Stomach smooth muscle (tissue), 2 donors: ENCODE measurements around the gene ACOT12.
"Not testable (repeated sequence)": the region's sequence is repeated elsewhere in the genome, so short reads cannot be mapped to it uniquely, and the experiment has no call there.

Experiments
- H3K27ac ChIP-seq: one replicate; pipeline ENCODE4 v1.7.0; 2013; ENCODE audit warnings: mild to moderate bottlenecking, low read length, inconsistent platforms
- H3K27me3 ChIP-seq, 2 donors: one replicate each; pipeline ENCODE4 v1.7.0; 2013; ENCODE audit warnings: low read length in 2 of 2; ENCODE audit not compliant: insufficient read depth in 2 of 2, control insufficient read depth in 1 of 2
- H3K36me3 ChIP-seq, 2 donors: one replicate each; pipeline ENCODE4 v1.7.0; 2013; ENCODE audit warnings: low read length in 2 of 2; ENCODE audit not compliant: control insufficient read depth in 2 of 2, insufficient read depth in 2 of 2
- H3K4me1 ChIP-seq: one replicate; pipeline ENCODE4 v1.7.0; 2013; ENCODE audit warnings: low read length; ENCODE audit not compliant: control insufficient read depth, insufficient read depth
- H3K4me3 ChIP-seq, 2 donors: one replicate each; pipeline ENCODE4 v1.7.0; 2013; ENCODE audit warnings: low read length in 2 of 2
- H3K9ac ChIP-seq, 2 donors: one replicate each; pipeline ENCODE4 v1.7.0; 2013; ENCODE audit warnings: low read length in 2 of 2, mild to moderate bottlenecking in 1 of 2
- H3K9me3 ChIP-seq, 2 donors: one replicate each; pipeline ENCODE4 v1.7.0; 2013; ENCODE audit warnings: low read length in 2 of 2; ENCODE audit not compliant: control insufficient read depth in 2 of 2
- donor health status: healthy.
- donor health status: Pancreatic carcinoma.

The ACOT12 gene

DNA sequence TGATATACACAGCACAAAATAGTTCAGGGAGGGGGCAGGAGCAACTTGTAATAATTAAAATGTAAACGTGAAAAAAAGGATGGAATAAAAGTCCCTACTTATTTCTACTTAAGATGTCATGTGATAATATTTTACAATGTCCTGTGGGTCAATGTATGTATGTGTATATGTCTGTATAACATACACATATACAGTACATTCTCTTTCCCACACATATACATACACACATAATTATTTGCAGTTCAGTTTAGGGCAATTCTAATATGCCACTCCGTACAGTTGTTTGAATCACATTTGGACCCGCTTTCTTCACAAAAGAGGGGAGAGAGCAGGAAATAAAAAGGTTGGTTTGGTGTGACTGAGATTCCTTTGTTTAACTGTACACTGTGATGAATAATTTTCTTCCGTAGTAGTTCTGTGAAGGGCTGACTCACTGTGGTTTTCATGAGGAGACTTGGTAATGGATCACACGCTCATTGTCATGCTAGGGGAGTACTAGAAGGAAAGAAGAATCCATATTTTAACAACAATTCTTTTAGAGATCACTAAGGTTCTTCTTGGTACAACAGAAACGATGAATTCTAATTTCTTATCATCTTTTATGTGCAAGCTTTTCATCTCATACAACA is 26.2 kb upstream of the ACOT12 start:
- no peak overlapping the region for H3K9ac ChIP-seq
- H3K27ac ChIP-seq, result no peak overlapping the region
- H3K9me3 ChIP-seq, result no peaks in the 10 kb centered on the region
- H3K27me3 ChIP-seq, result no peaks in the 10 kb centered on the region
- H3K4me1 ChIP-seq, result no peaks in the 10 kb centered on the region
- H3K36me3 ChIP-seq, result peaks cover 0 to 19% of the 10 kb centered on the region in 2 donors
- H3K4me3 ChIP-seq, result no peak overlapping the region

DNA sequence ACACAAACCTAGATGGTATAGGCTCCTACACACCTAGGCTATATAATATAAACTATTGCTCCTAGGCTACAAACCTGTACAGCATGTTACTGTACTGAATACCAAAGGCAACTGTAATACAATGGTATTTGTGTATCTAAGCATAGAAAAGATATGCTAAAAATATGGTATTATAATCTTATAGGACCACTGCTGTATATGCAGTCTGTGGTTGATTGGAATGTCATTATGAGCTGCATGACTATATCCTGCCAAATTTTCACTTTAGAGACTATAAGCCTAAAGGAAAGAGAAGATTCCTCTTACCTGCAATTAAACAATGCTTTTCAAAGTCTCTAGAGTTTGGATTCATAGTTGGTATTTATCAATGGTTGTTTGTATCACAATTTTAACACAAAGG is 24.7 kb upstream of the ACOT12 start:
- no peak overlapping the region for H3K9ac ChIP-seq
- H3K36me3 ChIP-seq, result peaks cover 0 to 19% of the 10 kb centered on the region in 2 donors
- H3K4me1 ChIP-seq, result no peaks in the 10 kb centered on the region
- no peaks in the 10 kb centered on the region for H3K27me3 ChIP-seq
- H3K9me3 ChIP-seq, result no peaks in the 10 kb centered on the region
- H3K4me3 ChIP-seq, result no peak overlapping the region
- H3K27ac ChIP-seq, result no peak overlapping the region

GRCh38 chr5:81417052-81417451 is 23.1 kb upstream of the ACOT12 start:
- peaks cover 0 to 22% of the 10 kb centered on the region in 2 donors for H3K36me3 ChIP-seq

GRCh38 chr5:81409896-81410295 is 16.0 kb upstream of the ACOT12 start:
- H3K36me3 ChIP-seq, result peaks cover 3 to 10% of the 10 kb centered on the region in 2 donors
- H3K27ac ChIP-seq, result no peak overlapping the region
- H3K9me3 ChIP-seq, result no peaks in the 10 kb centered on the region
- H3K4me1 ChIP-seq, result no peaks in the 10 kb centered on the region
- H3K27me3 ChIP-seq, result no peaks in the 10 kb centered on the region
- H3K9ac ChIP-seq, result no peak overlapping the region
- H3K4me3 ChIP-seq, result no peak overlapping the region

More at GRCh38 chr5:81417052-81417451, 23.1 kb upstream of the ACOT12 start:
- Histone ChIP-seq H3K4me1 (no peaks in the 10 kb centered on the region), H3K9ac (no peak overlapping the region), H3K9me3 (no peaks in the 10 kb centered on the region), H3K27ac (no peak overlapping the region), H3K4me3 (no peak overlapping the region), H3K27me3 (no peaks in the 10 kb centered on the region)

- Histone ChIP-seq H3K27ac (no peak overlapping the region), H3K4me3 (no peak overlapping the region), H3K36me3 (peaks cover 3 to 10% of the 10 kb centered on the region in 2 donors), H3K27me3 (no peaks in the 10 kb centered on the region), H3K9me3 (no peaks in the 10 kb centered on the region), H3K9ac (no peak overlapping the region), H3K4me1 (no peaks in the 10 kb centered on the region)
Observed at GRCh38 chr5:81409361-81409760, 15.4 kb upstream of the ACOT12 start.

GRCh38 chr5:81408496-81408895 is 14.6 kb upstream of the ACOT12 start:
- no peak overlapping the region for H3K27ac ChIP-seq
- no peaks in the 10 kb centered on the region for H3K27me3 ChIP-seq
- no peaks in the 10 kb centered on the region for H3K4me1 ChIP-seq
- H3K4me3 ChIP-seq, result no peak overlapping the region
- H3K9ac ChIP-seq, result no peak overlapping the region
- H3K9me3 ChIP-seq, result no peaks in the 10 kb centered on the region
- peaks cover 3 to 10% of the 10 kb centered on the region in 2 donors for H3K36me3 ChIP-seq

DNA sequence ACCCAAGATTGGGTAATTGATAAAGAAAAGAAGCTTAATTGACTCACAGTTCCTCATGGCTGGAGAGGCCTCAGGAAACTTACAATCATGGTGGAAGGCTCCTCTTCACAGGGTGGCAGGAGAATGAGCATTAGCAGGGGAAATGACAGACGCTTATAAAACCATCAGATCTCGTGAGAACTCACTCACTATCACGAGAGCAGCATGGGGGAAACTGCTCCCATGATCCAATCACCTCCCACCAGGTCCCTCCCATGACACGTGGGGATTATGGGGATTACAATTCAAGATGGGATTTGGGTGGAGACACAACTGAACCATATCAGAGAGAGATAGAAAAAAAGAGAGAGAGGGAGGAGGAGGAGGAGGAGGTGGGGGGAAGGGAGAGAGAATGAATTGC is 13.9 kb upstream of the ACOT12 start:
- H3K4me1 ChIP-seq, H3K27me3 ChIP-seq, H3K9me3 ChIP-seq, H3K9ac ChIP-seq, H3K4me3 ChIP-seq, H3K27ac ChIP-seq: not testable (repeated sequence)
- H3K36me3 ChIP-seq, result peaks cover 3 to 10% of the 10 kb centered on the region in 2 donors

- peaks cover 3 to 7% of the 10 kb centered on the region in 2 donors for H3K36me3 ChIP-seq
- H3K4me1 ChIP-seq, result no peaks in the 10 kb centered on the region
- H3K4me3 ChIP-seq, result no peak overlapping the region
- no peaks in the 10 kb centered on the region for H3K27me3 ChIP-seq
- H3K9me3 ChIP-seq, result no peaks in the 10 kb centered on the region
- no peak overlapping the region for H3K9ac ChIP-seq
- H3K27ac ChIP-seq, result no peak overlapping the region
Observed at GRCh38 chr5:81405126-81405891, 11.4 kb upstream of the ACOT12 start.

DNA sequence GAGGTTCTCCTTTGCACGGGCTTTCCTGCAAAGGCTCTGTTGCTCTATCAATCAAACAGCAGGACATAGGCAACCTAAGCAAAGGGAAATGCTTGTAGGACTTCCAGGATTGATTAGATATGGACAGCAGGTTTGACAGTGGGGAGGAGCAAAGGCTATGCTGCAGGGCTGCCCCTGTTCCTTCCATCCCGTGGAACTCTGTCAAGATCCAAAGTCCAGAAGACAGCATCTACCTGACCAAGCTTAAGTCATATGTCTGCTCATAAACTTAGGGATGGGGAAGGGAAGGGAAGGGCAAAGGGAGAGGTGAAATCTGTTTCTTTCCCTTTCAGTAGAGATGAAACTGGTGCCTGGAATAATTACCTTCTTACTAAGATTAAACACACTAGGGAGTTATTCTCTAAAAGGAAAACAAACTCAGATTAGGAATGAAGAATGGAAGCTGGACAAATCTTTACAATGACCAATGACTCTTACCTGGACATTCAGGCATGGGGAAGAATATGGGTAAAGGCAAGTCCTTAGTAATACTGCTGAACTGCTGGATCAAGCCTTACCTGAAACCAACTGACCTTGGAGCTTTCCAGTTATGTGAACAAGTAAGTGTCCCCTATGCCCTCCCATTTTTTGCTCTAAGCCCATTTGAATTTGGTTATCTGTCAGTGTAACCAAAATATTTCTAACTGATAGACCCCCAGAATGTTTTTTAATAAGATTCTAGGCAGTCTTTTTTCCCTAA is 8.4 kb upstream of the ACOT12 start:
- Histone ChIP-seq H3K27ac (no peak overlapping the region), H3K9ac (no peak overlapping the region), H3K4me1 (no peaks in the 10 kb centered on the region), H3K36me3 (no peaks in the 10 kb centered on the region), H3K4me3 (no peak overlapping the region), H3K9me3 (no peaks in the 10 kb centered on the region), H3K27me3 (no peaks in the 10 kb centered on the region)

DNA sequence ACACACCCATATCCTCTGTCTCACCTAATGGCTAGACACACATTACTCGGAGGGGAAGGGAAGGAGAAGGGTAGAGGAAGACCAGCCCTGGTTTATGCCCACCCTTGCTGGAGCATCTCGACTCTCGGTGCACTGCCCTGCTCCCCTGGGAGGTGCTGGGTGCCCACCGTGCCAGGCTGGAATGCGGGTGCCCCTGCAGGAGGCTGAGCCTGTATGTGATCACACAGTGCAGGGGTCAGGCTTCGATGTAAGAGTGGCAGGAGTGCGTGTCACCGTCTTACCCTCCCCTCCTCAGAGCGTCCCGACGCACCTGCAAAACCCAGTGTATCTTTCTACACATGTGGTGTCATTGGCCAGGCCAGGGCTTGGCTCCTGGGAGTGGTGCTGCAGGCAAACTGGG is 7.3 kb upstream of the ACOT12 start:
- no peak overlapping the region for H3K27ac ChIP-seq
- H3K4me3 ChIP-seq, result no peak overlapping the region
- H3K9ac ChIP-seq, result no peak overlapping the region
- H3K9me3 ChIP-seq, result no peaks in the 10 kb centered on the region
- H3K27me3 ChIP-seq, result peaks cover 0 to 2% of the 10 kb centered on the region in 2 donors
- no peaks in the 10 kb centered on the region for H3K36me3 ChIP-seq
- H3K4me1 ChIP-seq, result no peaks in the 10 kb centered on the region
